ENCODE measurements around the gene SPTSSB. TPM values are rescaled to one million over a fixed set of nuclear protein-coding genes. Genes with fewer than 3 reads are reported as not detected.

SPTSSB gene
- total and polyA plus RNA-seq, 4 donors: under 0.01 to 1.0 (median 0.05) TPM

GRCh38 chr3:161320837-161321236 lies 50.5 kb downstream of the SPTSSB start:
- 95% methylated on average over 1 of the region's 1 CpG for WGBS
- Histone ChIP-seq H3K36me3 (ENCODE audit: control insufficient read depth in 4 of 4, insufficient read depth in 3 of 4, low read depth in 1 of 4, low read length in 3 of 4) (no peaks in the 10 kb centered on the region), H3K9ac (ENCODE audit: low read depth in 1 of 2, low read length in 2 of 2) (no peak overlapping the region), H3K27ac (ENCODE audit: low read depth in 1 of 2, low read length in 2 of 2) (no peak overlapping the region), H3K4me1 (ENCODE audit: control insufficient read depth in 4 of 4, insufficient read depth in 4 of 4, low read length in 3 of 4) (peaks cover 0 to 2% (median 0%) of the 10 kb centered on the region in 4 donors), H3K4me3 (ENCODE audit: low read depth in 1 of 3, low read length in 3 of 3) (no peak overlapping the region), H3K27me3 (ENCODE audit: control insufficient read depth in 4 of 4, insufficient read depth in 4 of 4, low read length in 3 of 4) (no peaks in the 10 kb centered on the region), H3K9me3 (ENCODE audit: control insufficient read depth in 4 of 4, low read length in 3 of 4) (no peaks in the 10 kb centered on the region)
- no peak for TF ChIP-seq GABPA (IDR thresholded peaks at IDR 0.05 in 1 of 2, conservative IDR thresholded peaks at IDR 0.05 in 1 of 2)
- TF ChIP-seq JUND (IDR thresholded peaks at IDR 0.05): no peak
- no peak for TF ChIP-seq ZBTB33 (IDR thresholded peaks at IDR 0.05)
- no peak for TF ChIP-seq RXRA (IDR thresholded peaks at IDR 0.05)
- TF ChIP-seq FOXA1 (IDR thresholded peaks at IDR 0.05): no peak
- no peak for TF ChIP-seq SP1 (IDR thresholded peaks at IDR 0.05)
- no peak for TF ChIP-seq YY1 (IDR thresholded peaks at IDR 0.05)
- TF ChIP-seq CTCF (IDR thresholded peaks at IDR 0.05; ENCODE audit: low read depth, low read length, missing input control): no peak
- no peak for TF ChIP-seq TAF1 (conservative IDR thresholded peaks at IDR 0.05)
- no peak for TF ChIP-seq HNF4G (IDR thresholded peaks at IDR 0.05)
- TF ChIP-seq REST (IDR thresholded peaks at IDR 0.05): no peak
- TF ChIP-seq MAX (IDR thresholded peaks at IDR 0.05): no peak
- TF ChIP-seq HNF4A (conservative IDR thresholded peaks at IDR 0.05): no peak
- no peak for TF ChIP-seq FOXA2 (IDR thresholded peaks at IDR 0.05)
- no peak for TF ChIP-seq EGR1 (IDR thresholded peaks at IDR 0.05; ENCODE audit: low read depth in 2 of 2)
- no peak for TF ChIP-seq ATF3 (IDR thresholded peaks at IDR 0.05)
- TF ChIP-seq NR2F2 (IDR thresholded peaks at IDR 0.05): no peak
- TF ChIP-seq RAD21 (IDR thresholded peaks at IDR 0.05): no peak
- no peak for DNase-seq (ENCODE audit: low spot score)

Data from liver (tissue), 9 donors.